Kidney (tissue), 14 donors: Measurements from ENCODE around the gene IFI27L1. TPM values are rescaled to one million over a fixed set of nuclear protein-coding genes. Genes with fewer than 3 reads are reported as not detected.

ENCODE experiments used
- DNase-seq, 5 donors: peaks; one replicate each; pipeline ENCODE4 v3.0.0-alpha.2; 2013 to 2020
- FAIRE-seq: peaks from 2 replicates; lab custom pipeline; 2012; peaks lifted over from hg19 to GRCh38; lab: Jason Lieb, UNC
- H3K27ac ChIP-seq, 2 donors: one replicate each; pipeline ENCODE4 v1.7.0; 2013; ENCODE audit warnings: low read depth in 2 of 2, low read length in 2 of 2, inconsistent platforms in 1 of 2
- H3K27me3 ChIP-seq: one replicate; pipeline ENCODE4 v1.7.1; 2013; ENCODE audit warnings: low read length, inconsistent platforms; ENCODE audit not compliant: control insufficient read depth, insufficient read depth
- H3K36me3 ChIP-seq, 3 donors: one replicate each; pipeline versions ENCODE4 v1.7.0 to v1.7.1; 2013; ENCODE audit warnings: low read length in 3 of 3, control low read depth in 1 of 3, inconsistent platforms in 1 of 3; ENCODE audit not compliant: insufficient read depth in 3 of 3, control insufficient read depth in 2 of 3
- H3K4me1 ChIP-seq, 3 donors: one replicate each; pipeline versions ENCODE4 v1.7.0 to v1.7.1; 2013; ENCODE audit warnings: low read length in 3 of 3, inconsistent platforms in 1 of 3, low read depth in 1 of 3; ENCODE audit not compliant: control insufficient read depth in 2 of 3, insufficient read depth in 2 of 3
- H3K4me3 ChIP-seq, 3 donors: one replicate each; pipeline versions ENCODE4 v1.7.0 to v1.8.1; 2013; ENCODE audit warnings: low read length in 3 of 3, control low read depth in 1 of 3, inconsistent platforms in 1 of 3
- H3K9ac ChIP-seq, 3 donors: one replicate each; pipeline versions ENCODE4 v1.7.0 to v1.7.1; 2013; ENCODE audit warnings: low read length in 3 of 3, control low read depth in 1 of 3, inconsistent platforms in 1 of 3
- H3K9me3 ChIP-seq, 3 donors: one replicate each; pipeline versions ENCODE4 v1.7.0 to v1.7.1; 2013; ENCODE audit warnings: low read length in 3 of 3, control low read depth in 1 of 3, inconsistent platforms in 1 of 3; ENCODE audit not compliant: control insufficient read depth in 2 of 3, insufficient read depth in 1 of 3
- CTCF ChIP-seq: IDR thresholded peaks from 3 replicates; pipeline ENCODE4 v1.5.1; 2012; ENCODE audit warnings: mild to moderate bottlenecking, moderate library complexity, borderline replicate concordance; ENCODE audit not compliant: insufficient read depth; ENCODE audit errors: extremely low read depth
- intact Hi-C: fragments of 100-400 bp; cut with DNase I; formaldehyde crosslinking; loops from one replicate; pipeline ENCODE4 v1.11.1; 2022
- polyA plus RNA-seq: library from polyadenylated mRNA; stranded (reverse); fragments of 350-450 nt; fragmentation: Illumina TruSeq; extraction: RNeasy Lipid Tissue Mini Kit (QIAGEN cat#74804); gene quantifications from one replicate; pipeline ENCODE4 v1.2.3, GENCODE V29; 2014; ENCODE audit warnings: low read depth, low replicate concordance; ENCODE audit not compliant: insufficient read depth
- total RNA-seq: library from RNA; stranded (reverse); fragmentation: NEBNext Ultra II Directional; extraction: Animal tissue kit (Norgen Biotek cat#: 25700); gene quantifications from one replicate; pipeline ENCODE4 v1.2.1, GENCODE V29; 2021
- donor health status: control.
- donor health status: control.
- donor health status: control.
- donor health status: control.
- donor health status: control.
- donor health status: DM: yes; HTN: yes; CAD: no.
- donor health status: Normal renal cell carcinoma (clear cell type).

The IFI27L1 gene
- total and polyA plus RNA-seq, 2 donors from 2014 or later = 22.5 to 30.6 TPM

GRCh38 chr14:94143711-94144110 lies 62.6 kb downstream of the IFI27L1 start:
- Histone ChIP-seq H3K4me1 (no peaks in the 10 kb centered on the region), H3K27me3 (no peaks in the 10 kb centered on the region), H3K9me3 (no peaks in the 10 kb centered on the region), H3K4me3 (no peak overlapping the region), H3K36me3 (no peaks in the 10 kb centered on the region), H3K9ac (no peak overlapping the region), H3K27ac (no peak overlapping the region)
- no peak for FAIRE-seq
- DNase-seq = no peak
- intact Hi-C loops = no loop called here
- TF ChIP-seq CTCF = no peak

GRCh38 chr14:94144765-94145164 lies 63.7 kb downstream of the IFI27L1 start:
- FAIRE-seq (no peak), DNase-seq (no peak)
- Histone ChIP-seq H3K36me3 (no peaks in the 10 kb centered on the region), H3K9me3 (no peaks in the 10 kb centered on the region), H3K27me3 (no peaks in the 10 kb centered on the region), H3K4me1 (no peaks in the 10 kb centered on the region), H3K27ac (no peak overlapping the region), H3K9ac (no peak overlapping the region), H3K4me3 (no peak overlapping the region)
- TF ChIP-seq CTCF = no peak
- intact Hi-C loops = no loop called here

- DNase-seq = no peak
- Histone ChIP-seq H3K36me3 (no peaks in the 10 kb centered on the region), H3K9me3 (no peaks in the 10 kb centered on the region), H3K4me1 (no peaks in the 10 kb centered on the region), H3K27ac (no peak overlapping the region), H3K9ac (no peak overlapping the region), H3K4me3 (no peak overlapping the region), H3K27me3 (no peaks in the 10 kb centered on the region)
- TF ChIP-seq CTCF = no peak
- intact Hi-C loops = no loop called here
- FAIRE-seq = no peak
Observed at GRCh38 chr14:94145902-94146527, 64.9 kb downstream of the IFI27L1 start.

Other genes with a start within 250 kb of the IFI27L1 start
- not detected for gene FAM181A, start 154.0 kb upstream of the IFI27L1 start, total RNA-seq
- gene FAM181A, start 154.0 kb upstream of the IFI27L1 start, polyA plus RNA-seq = not detected
- gene ASB2, start 104.7 kb upstream of the IFI27L1 start, total RNA-seq = 3.7 TPM
- gene ASB2, start 104.7 kb upstream of the IFI27L1 start, polyA plus RNA-seq = 0.97 TPM
- gene CCDC197, start 84.0 kb upstream of the IFI27L1 start, total RNA-seq = not detected
- gene CCDC197, start 84.0 kb upstream of the IFI27L1 start, polyA plus RNA-seq = not detected
- gene OTUB2, start 55.0 kb upstream of the IFI27L1 start, total RNA-seq = 1.1 TPM
- gene OTUB2, start 55.0 kb upstream of the IFI27L1 start, polyA plus RNA-seq = 1.6 TPM
- gene DDX24, start 108 bp upstream of the IFI27L1 start, total RNA-seq = 193 TPM
- gene DDX24, start 108 bp upstream of the IFI27L1 start, polyA plus RNA-seq = 139 TPM
- gene IFI27, start 29.4 kb downstream of the IFI27L1 start, total RNA-seq = 143 TPM
- 356 TPM for gene IFI27, start 29.4 kb downstream of the IFI27L1 start, polyA plus RNA-seq
- gene IFI27L2, start 48.3 kb downstream of the IFI27L1 start, total RNA-seq = 28.2 TPM
- 223 TPM for gene IFI27L2, start 48.3 kb downstream of the IFI27L1 start, polyA plus RNA-seq
- 0.47 TPM for gene PPP4R4, start 93.0 kb downstream of the IFI27L1 start, total RNA-seq
- gene PPP4R4, start 93.0 kb downstream of the IFI27L1 start, polyA plus RNA-seq = not detected
- gene SERPINA10, start 212.0 kb downstream of the IFI27L1 start, total RNA-seq = not detected
- gene SERPINA10, start 212.0 kb downstream of the IFI27L1 start, polyA plus RNA-seq = not detected
- gene SERPINA6, start 242.0 kb downstream of the IFI27L1 start, total RNA-seq = 1.7 TPM
- 12.9 TPM for gene SERPINA6, start 242.0 kb downstream of the IFI27L1 start, polyA plus RNA-seq